Lower lobe of right lung (tissue), 2 donors: ENCODE data around the gene COL21A1. TPM values are rescaled to one million over a fixed set of nuclear protein-coding genes. Genes with fewer than 3 reads are reported as not detected.
A peak's percentile ranks its signal among the peaks of the same experiment; 100 is the strongest.

Experiments used
- ATAC-seq, 2 donors: fragments of 200-7000 bp; cut with Tn5 transposase; one replicate each; pipeline ENCODE4 v1.9.1; 2020 to 2022; ENCODE audit warnings: mild to moderate bottlenecking in 2 of 2, moderate library complexity in 2 of 2
- DNase-seq: peaks from one replicate; pipeline ENCODE4 v3.0.0-alpha.2; 2020
- H3K27ac ChIP-seq: fragments of 200-600 bp; one replicate; pipeline ENCODE4 v1.8.0; 2022
- H3K27me3 ChIP-seq: fragments of 200-600 bp; one replicate; pipeline ENCODE4 v1.8.0; 2022; ENCODE audit warnings: low read depth
- H3K36me3 ChIP-seq: fragments of 200-600 bp; one replicate; pipeline ENCODE4 v1.8.0; 2022; ENCODE audit warnings: mild to moderate bottlenecking
- H3K4me1 ChIP-seq: fragments of 200-600 bp; one replicate; pipeline ENCODE4 v1.8.0; 2022
- H3K4me3 ChIP-seq: fragments of 200-600 bp; one replicate; pipeline ENCODE4 v1.8.0; 2022; ENCODE audit warnings: mild to moderate bottlenecking
- H3K9me3 ChIP-seq: fragments of 200-600 bp; one replicate; pipeline ENCODE4 v1.8.0; 2022
- CTCF ChIP-seq: fragments of 200-600 bp; IDR thresholded peaks from one replicate; pipeline ENCODE4 v1.8.0; 2022; ENCODE audit warnings: antibody characterized with exemption, mild to moderate bottlenecking
- intact Hi-C: fragments of 100-400 bp; cut with DNase I; formaldehyde crosslinking; loops from one replicate; pipeline ENCODE4 v1.11.0; 2022
- total RNA-seq: library from RNA; stranded (reverse); fragmentation: NEBNext Ultra II Directional; extraction: Animal tissue kit (Norgen Biotek cat#: 25700); gene quantifications from one replicate; pipeline ENCODE4 v1.2.1, GENCODE V29; 2021
- donor health status: DM: no; HTN: yes; CAD: no; lungs with severe emphysema.

Gene COL21A1
- total RNA-seq, 1 donor from 2014 or later, result 9.4 TPM

- Histone ChIP-seq H3K4me1 (no peaks in the 10 kb centered on the region), H3K27ac (no peak overlapping the region), H3K9me3 (no peaks in the 10 kb centered on the region), H3K27me3 (no peaks in the 10 kb centered on the region), H3K4me3 (no peak overlapping the region), H3K36me3 (no peaks in the 10 kb centered on the region)
- TF ChIP-seq CTCF, result no peak
- ATAC-seq, result no peak
- intact Hi-C loops, result no loop called here
- no peak for DNase-seq
Measured at GRCh38 chr6:56259234-56260077, 12.1 kb upstream of the COL21A1 start.

GRCh38 chr6:56255349-56255748 is 8.0 kb upstream of the COL21A1 start:
- no peak overlapping the region for H3K27ac ChIP-seq
- DNase-seq, result no peak
- intact Hi-C loops, result no loop called here
- no peaks in the 10 kb centered on the region for H3K4me1 ChIP-seq
- no peak overlapping the region for H3K4me3 ChIP-seq
- no peak for ATAC-seq
- no peaks in the 10 kb centered on the region for H3K36me3 ChIP-seq
- H3K27me3 ChIP-seq, result no peaks in the 10 kb centered on the region
- H3K9me3 ChIP-seq, result no peaks in the 10 kb centered on the region
- no peak for TF ChIP-seq CTCF

GRCh38 chr6:56250266-56250665 is 2.9 kb upstream of the COL21A1 start:
- Histone ChIP-seq H3K4me3 (no peak overlapping the region), H3K27me3 (peaks cover 8% of the 10 kb centered on the region), H3K27ac (no peak overlapping the region), H3K9me3 (no peaks in the 10 kb centered on the region), H3K36me3 (no peaks in the 10 kb centered on the region), H3K4me1 (peaks cover 4% of the 10 kb centered on the region)
- TF ChIP-seq CTCF, result no peak
- intact Hi-C loops, result no loop called here
- no peak for ATAC-seq
- no peak for DNase-seq

GRCh38 chr6:56247654-56248122 is 308 bp upstream of the COL21A1 start:
- Histone ChIP-seq H3K27me3 (peaks cover 8% of the 10 kb centered on the region), H3K27ac (no peak overlapping the region), H3K4me3 (peak overlapping the region; percentile 58), H3K4me1 (peaks cover 18% of the 10 kb centered on the region), H3K36me3 (no peaks in the 10 kb centered on the region), H3K9me3 (no peaks in the 10 kb centered on the region)
- intact Hi-C loops, result no loop called here
- ATAC-seq, result no peak
- no peak for TF ChIP-seq CTCF
- DNase-seq, result no peak

- Histone ChIP-seq H3K27me3 (peaks cover 8% of the 10 kb centered on the region), H3K36me3 (no peaks in the 10 kb centered on the region), H3K27ac (peak overlapping the region; percentile 54), H3K4me1 (peaks cover 24% of the 10 kb centered on the region), H3K9me3 (no peaks in the 10 kb centered on the region), H3K4me3 (peak overlapping the region; percentile 58)
- DNase-seq (no peak), ATAC-seq (peak; percentile 25 to 29)
- TF ChIP-seq CTCF, result no peak
- intact Hi-C loops, result no loop called here
Measured at GRCh38 chr6:56246541-56246880, 869 bp downstream of the COL21A1 start.
